Mucosa of stomach (tissue), 1 donor: Measurements from ENCODE around the gene DOCK10.

Experiments used
- H3K27me3 ChIP-seq: one replicate; pipeline ENCODE4 v1.7.0; 2013; ENCODE audit warnings: mild to moderate bottlenecking, low read length; ENCODE audit not compliant: control insufficient read depth, insufficient read depth
- H3K36me3 ChIP-seq: one replicate; pipeline ENCODE4 v1.7.0; 2013; ENCODE audit warnings: low read length; ENCODE audit not compliant: control insufficient read depth, insufficient read depth
- H3K4me1 ChIP-seq: one replicate; pipeline ENCODE4 v1.7.0; 2013; ENCODE audit warnings: mild to moderate bottlenecking, low read length; ENCODE audit not compliant: control insufficient read depth, insufficient read depth
- H3K4me3 ChIP-seq: one replicate; pipeline ENCODE4 v1.7.0; 2013; ENCODE audit warnings: low read length
- H3K9ac ChIP-seq: one replicate; pipeline ENCODE4 v1.7.0; 2013; ENCODE audit warnings: mild to moderate bottlenecking, low read length, moderate library complexity
- H3K9me3 ChIP-seq: one replicate; pipeline ENCODE4 v1.7.0; 2013; ENCODE audit warnings: mild to moderate bottlenecking, low read length, moderate library complexity; ENCODE audit not compliant: control insufficient read depth
- donor health status: Pancreatic carcinoma.

DOCK10 gene

DNA sequence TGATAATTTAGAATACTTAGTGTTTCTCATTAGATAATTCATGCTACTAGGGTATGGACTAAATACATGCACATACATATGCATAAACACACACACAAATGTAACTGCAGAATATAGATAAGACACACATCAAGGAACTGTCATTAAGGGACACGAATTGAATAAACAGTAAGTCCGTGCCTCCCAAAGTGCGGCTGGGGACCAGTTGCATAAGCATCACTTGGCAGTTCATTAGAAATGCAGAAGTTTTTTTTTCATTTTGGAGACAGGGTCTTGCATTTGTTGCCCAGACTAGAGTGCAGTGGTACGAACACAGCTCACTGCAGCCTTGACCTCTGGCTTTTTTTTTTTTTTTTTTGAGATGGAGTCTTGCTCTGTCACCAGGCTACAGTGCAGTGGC is 196.1 kb downstream of the DOCK10 start:
- no peaks in the 10 kb centered on the region for H3K4me1 ChIP-seq
- H3K9ac ChIP-seq, result no peak overlapping the region
- H3K36me3 ChIP-seq, result no peaks in the 10 kb centered on the region
- H3K27me3 ChIP-seq, result no peaks in the 10 kb centered on the region
- H3K4me3 ChIP-seq, result no peak overlapping the region
- no peaks in the 10 kb centered on the region for H3K9me3 ChIP-seq

DNA sequence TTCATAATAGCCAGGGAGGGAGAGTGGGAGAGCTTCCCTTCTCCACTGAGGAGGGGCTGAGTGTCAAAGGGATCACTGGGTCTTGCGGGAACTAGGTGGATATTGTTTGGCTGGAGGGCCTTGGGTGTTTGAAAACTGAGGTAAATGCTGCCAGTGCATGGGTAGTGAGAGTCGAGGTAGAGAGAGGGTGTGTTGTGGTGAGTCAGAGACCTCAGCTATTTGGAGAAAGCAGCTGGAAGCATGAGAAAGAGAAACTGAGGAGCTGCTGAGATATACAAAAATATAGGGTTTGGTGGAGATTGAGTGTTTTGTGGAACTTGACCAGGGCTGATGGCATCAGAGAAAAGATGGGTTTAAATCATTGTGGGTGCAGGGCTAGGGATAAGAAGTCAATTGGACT is 199.1 kb downstream of the DOCK10 start:
- Histone ChIP-seq H3K9me3 (no peaks in the 10 kb centered on the region), H3K9ac (no peak overlapping the region), H3K4me1 (no peaks in the 10 kb centered on the region), H3K27me3 (no peaks in the 10 kb centered on the region), H3K36me3 (no peaks in the 10 kb centered on the region), H3K4me3 (no peak overlapping the region)

- no peaks in the 10 kb centered on the region for H3K9me3 ChIP-seq
Observed at GRCh38 chr2:224841910-224842309, 200.4 kb downstream of the DOCK10 start.

DNA sequence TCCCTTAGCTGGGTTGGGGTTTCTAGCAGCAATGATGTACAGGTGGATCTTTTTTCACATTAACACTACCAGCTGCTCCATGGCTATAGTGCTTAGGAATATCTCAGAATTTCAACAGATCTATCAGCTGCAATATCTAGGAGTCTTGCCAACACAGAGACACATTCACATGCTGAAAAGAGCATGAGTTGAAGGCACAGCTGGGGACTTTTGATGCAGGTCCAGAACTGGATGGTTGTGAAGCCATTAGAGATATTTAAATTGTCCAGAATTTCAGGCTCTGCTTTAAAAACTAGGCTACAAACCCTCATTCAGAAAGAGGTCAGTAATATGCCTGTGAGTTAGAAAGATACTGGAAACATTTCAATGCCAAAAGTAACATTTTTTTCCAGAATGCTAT is 203.9 kb downstream of the DOCK10 start:
- Histone ChIP-seq H3K4me3 (no peak overlapping the region), H3K4me1 (no peaks in the 10 kb centered on the region), H3K27me3 (no peaks in the 10 kb centered on the region), H3K9ac (no peak overlapping the region), H3K36me3 (no peaks in the 10 kb centered on the region), H3K9me3 (no peaks in the 10 kb centered on the region)

More at GRCh38 chr2:224841910-224842309, 200.4 kb downstream of the DOCK10 start:
- Histone ChIP-seq H3K4me1 (no peaks in the 10 kb centered on the region), H3K9ac (no peak overlapping the region), H3K4me3 (no peak overlapping the region), H3K27me3 (no peaks in the 10 kb centered on the region), H3K36me3 (no peaks in the 10 kb centered on the region)

DNA sequence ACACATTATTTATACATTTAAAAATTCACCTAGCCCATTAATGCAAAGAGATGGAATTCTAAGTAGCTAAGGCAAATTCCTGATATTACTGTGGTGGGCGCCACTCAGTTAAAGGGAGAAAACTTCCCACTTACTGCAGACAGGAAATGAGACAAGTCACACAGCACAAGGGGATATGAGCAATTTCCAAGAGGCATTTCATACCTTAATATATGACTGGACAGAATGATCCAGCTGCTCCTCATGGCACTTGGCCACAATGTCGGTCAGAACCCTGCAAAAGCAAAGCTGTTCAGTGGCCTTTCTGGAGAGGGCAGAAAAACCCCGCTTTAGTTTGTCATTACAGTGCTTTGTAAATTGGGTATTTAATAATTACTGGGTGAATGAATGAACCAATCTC is 204.7 kb downstream of the DOCK10 start:
- Histone ChIP-seq H3K27me3 (no peaks in the 10 kb centered on the region), H3K4me1 (no peaks in the 10 kb centered on the region), H3K36me3 (no peaks in the 10 kb centered on the region), H3K9ac (no peak overlapping the region), H3K4me3 (no peak overlapping the region), H3K9me3 (no peaks in the 10 kb centered on the region)

- no peaks in the 10 kb centered on the region for H3K27me3 ChIP-seq
- H3K9ac ChIP-seq, result no peak overlapping the region
- no peaks in the 10 kb centered on the region for H3K4me1 ChIP-seq
- no peak overlapping the region for H3K4me3 ChIP-seq
- H3K36me3 ChIP-seq, result no peaks in the 10 kb centered on the region
- H3K9me3 ChIP-seq, result no peaks in the 10 kb centered on the region
Observed at GRCh38 chr2:224837066-224837465, 205.2 kb downstream of the DOCK10 start.

DNA sequence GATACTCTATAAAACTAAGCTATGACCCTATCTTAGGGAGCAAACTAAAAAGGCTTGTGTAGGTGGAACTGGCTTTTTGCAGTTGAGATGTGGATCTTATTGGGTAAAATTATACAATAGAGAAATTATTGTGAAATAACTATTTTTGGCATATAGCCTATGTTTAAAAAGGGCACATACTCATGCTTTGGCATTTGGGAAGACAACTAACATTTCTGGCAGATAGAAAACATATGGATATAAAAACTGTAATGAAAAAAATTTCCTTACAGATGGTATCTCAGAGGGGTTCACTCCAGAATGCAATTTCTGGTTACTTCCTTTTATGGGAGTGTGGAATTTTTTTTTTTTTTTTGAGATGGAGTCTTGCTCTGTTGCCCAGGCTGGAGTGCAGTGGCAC is 206.0 kb downstream of the DOCK10 start:
- no peaks in the 10 kb centered on the region for H3K4me1 ChIP-seq
- no peaks in the 10 kb centered on the region for H3K36me3 ChIP-seq
- H3K4me3 ChIP-seq, result no peak overlapping the region
- no peaks in the 10 kb centered on the region for H3K27me3 ChIP-seq
- H3K9ac ChIP-seq, result no peak overlapping the region
- H3K9me3 ChIP-seq, result no peaks in the 10 kb centered on the region

DNA sequence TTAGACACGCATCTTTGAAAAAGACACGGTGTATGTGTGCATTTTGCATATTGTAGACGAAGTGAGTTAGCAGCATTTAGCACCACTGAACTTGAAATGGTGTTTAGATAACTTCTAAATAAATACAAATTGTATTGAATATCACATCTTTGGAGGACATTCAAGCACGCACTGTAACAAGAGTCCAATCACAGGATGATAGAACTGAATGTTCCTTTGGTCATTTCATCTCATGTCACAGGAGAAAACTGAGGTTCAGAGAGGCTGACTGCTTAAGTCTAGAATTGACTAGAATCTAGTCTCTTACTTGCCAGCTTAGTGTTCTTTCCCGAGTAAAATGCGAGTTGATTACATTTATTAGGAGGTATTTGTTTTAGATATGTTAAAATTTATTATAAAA is 206.9 kb downstream of the DOCK10 start:
- no peaks in the 10 kb centered on the region for H3K4me1 ChIP-seq

DNA sequence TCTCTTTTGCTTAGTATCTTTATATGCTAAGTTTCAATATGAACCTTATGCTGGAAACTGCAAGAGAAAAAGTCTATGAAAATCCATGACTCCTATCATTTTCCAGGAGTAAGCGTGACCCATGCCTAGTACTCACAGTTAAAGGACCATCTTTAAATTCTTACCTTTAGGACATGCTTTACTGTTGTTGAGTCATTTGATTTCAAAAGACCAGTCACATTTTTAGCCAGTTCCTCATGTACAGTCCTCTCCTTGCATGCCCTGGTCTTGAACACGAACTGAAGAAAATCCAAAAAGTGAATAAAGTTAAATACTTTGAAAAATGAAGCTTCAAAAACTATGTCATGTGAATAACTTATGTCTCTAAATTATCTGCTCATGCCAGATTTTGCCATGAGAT is 208.3 kb downstream of the DOCK10 start:
- Histone ChIP-seq H3K27me3 (no peaks in the 10 kb centered on the region), H3K9me3 (no peaks in the 10 kb centered on the region), H3K4me3 (no peak overlapping the region), H3K4me1 (no peaks in the 10 kb centered on the region), H3K36me3 (no peaks in the 10 kb centered on the region), H3K9ac (no peak overlapping the region)

More for the DNA sequence above, 206.9 kb downstream of the DOCK10 start:
- no peaks in the 10 kb centered on the region for H3K36me3 ChIP-seq
- H3K9ac ChIP-seq, result no peak overlapping the region
- H3K27me3 ChIP-seq, result no peaks in the 10 kb centered on the region
- H3K4me3 ChIP-seq, result no peak overlapping the region
- no peaks in the 10 kb centered on the region for H3K9me3 ChIP-seq

DNA sequence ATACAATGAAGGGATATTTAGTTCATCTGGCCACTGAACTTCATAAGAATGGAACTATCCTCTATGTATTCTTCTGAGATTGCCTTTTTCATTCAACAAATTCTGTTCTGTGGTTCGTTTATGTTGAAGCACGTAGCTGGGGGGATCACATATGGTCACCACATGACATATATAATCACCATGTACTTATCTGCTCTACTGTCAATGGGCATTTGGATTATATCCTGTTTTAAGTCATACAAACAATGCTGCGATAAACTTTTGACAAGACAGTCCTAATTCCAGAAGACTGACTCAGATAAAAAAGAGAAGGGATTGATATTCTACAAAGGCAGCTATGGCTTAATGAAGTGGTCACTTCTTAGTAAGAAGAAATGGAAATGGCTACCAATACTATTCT is 210.1 kb downstream of the DOCK10 start:
- Histone ChIP-seq H3K4me3 (no peak overlapping the region), H3K36me3 (no peaks in the 10 kb centered on the region), H3K9me3 (no peaks in the 10 kb centered on the region), H3K9ac (no peak overlapping the region), H3K27me3 (no peaks in the 10 kb centered on the region), H3K4me1 (no peaks in the 10 kb centered on the region)

GRCh38 chr2:224831530-224831929 is 210.7 kb downstream of the DOCK10 start:
- Histone ChIP-seq H3K36me3 (no peaks in the 10 kb centered on the region), H3K4me3 (no peak overlapping the region), H3K9me3 (no peaks in the 10 kb centered on the region), H3K27me3 (no peaks in the 10 kb centered on the region), H3K4me1 (no peaks in the 10 kb centered on the region), H3K9ac (no peak overlapping the region)

DNA sequence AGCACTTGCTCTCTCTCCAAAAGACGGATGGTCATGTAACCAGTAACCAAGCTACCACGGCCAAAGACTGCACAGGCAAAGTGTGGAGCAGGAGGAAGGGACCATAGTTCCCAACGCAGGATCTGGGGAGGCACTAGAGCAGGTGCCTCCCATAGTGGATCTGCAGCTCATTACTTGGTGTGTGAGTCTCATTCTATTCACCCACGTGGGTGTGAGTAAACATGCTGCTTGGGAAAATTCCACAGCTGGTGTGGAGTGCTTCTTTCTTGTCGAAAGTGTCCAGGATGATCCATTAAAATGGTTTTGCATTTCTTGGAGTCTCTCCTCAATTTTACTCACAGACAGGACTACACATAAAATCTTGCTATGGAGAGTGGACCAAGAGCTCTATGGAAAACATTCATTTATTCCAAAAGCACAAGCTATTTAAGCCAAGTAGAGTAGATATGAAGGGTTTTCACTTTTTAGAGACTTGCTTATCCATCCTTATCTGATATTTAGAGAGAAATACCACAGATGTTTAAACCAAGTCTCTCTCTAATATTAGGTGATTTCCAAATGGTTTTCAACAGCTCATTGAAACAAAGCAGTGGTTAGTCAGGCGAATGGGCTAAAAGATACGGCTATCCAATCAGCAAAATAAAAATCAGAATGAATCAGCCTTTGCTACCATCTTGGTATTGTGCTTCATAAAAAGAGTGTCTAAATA is 221.8 kb downstream of the DOCK10 start:
- H3K36me3 ChIP-seq, result no peaks in the 10 kb centered on the region
- H3K4me3 ChIP-seq, result no peak overlapping the region
- H3K27me3 ChIP-seq, result no peaks in the 10 kb centered on the region
- no peak overlapping the region for H3K9ac ChIP-seq
- no peaks in the 10 kb centered on the region for H3K9me3 ChIP-seq
- H3K4me1 ChIP-seq, result no peaks in the 10 kb centered on the region

DNA sequence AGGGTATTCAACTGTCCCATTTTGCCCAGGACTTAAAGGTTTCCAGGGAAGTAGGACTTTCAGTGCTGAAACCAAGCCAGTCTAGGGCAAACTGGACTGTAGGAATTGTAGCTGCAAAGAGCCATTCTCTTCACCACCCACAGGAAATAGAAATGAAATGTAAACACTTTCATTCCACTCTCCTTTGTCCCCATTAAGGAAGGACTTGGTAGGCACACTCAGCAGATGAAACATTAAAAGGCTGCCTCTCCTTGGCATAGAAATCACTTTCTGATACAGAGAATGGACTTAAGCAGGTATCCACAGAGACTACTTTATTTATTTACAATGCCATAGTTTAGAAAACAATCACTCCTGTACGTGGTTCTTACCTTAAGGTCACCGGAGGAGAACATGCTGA is 223.2 kb downstream of the DOCK10 start:
- no peaks in the 10 kb centered on the region for H3K9me3 ChIP-seq
- no peak overlapping the region for H3K9ac ChIP-seq
- no peaks in the 10 kb centered on the region for H3K4me1 ChIP-seq
- no peaks in the 10 kb centered on the region for H3K36me3 ChIP-seq
- H3K27me3 ChIP-seq, result no peaks in the 10 kb centered on the region
- H3K4me3 ChIP-seq, result no peak overlapping the region
